Type B pancreatic cell (in vitro differentiated cells): Measurements from ENCODE around the gene RAD21L1. TPM values are rescaled to one million over a fixed set of nuclear protein-coding genes. Genes with fewer than 3 reads are reported as not detected.

Experiments
- DNase-seq: peaks from one replicate; pipeline ENCODE4 v3.0.0; 2021; ENCODE audit warnings: mixed read lengths; ENCODE audit not compliant: unreplicated experiment; ENCODE audit errors: extremely low spot score
- H3K27ac Mint-ChIP-seq: 2 replicates; pipeline ENCODE4 v1.8.0; 2021; ENCODE audit warnings: mild to moderate bottlenecking, mixed read lengths
- H3K27me3 Mint-ChIP-seq: 2 replicates; pipeline ENCODE4 v1.8.0; 2021; ENCODE audit warnings: mixed read lengths
- H3K36me3 Mint-ChIP-seq: 2 replicates; pipeline ENCODE4 v1.8.0; 2021; ENCODE audit warnings: mixed read lengths
- H3K4me1 Mint-ChIP-seq: one replicate; pipeline ENCODE4 v1.8.0; 2021; ENCODE audit warnings: mixed read lengths; ENCODE audit not compliant: unreplicated experiment
- H3K4me3 Mint-ChIP-seq: 2 replicates; pipeline ENCODE4 v1.8.0; 2021; ENCODE audit warnings: mild to moderate bottlenecking, mixed read lengths
- H3K9me3 Mint-ChIP-seq: 2 replicates; pipeline ENCODE4 v1.8.0; 2021; ENCODE audit warnings: mixed read lengths
- total RNA-seq: library from RNA; stranded (reverse); gene quantifications from 2 replicates; pipeline ENCODE4 v1.2.1, GENCODE V29; 2021; ENCODE audit warnings: low replicate concordance
- TF ChIP-seq, protein P1 (sequence below): fragments of 200-600 bp; sonication (generic); conservative IDR thresholded peaks from 2 replicates; pipeline ENCODE4 v1.5.0; 2021; ENCODE audit warnings: antibody characterized with exemption, mild to moderate bottlenecking

Gene RAD21L1
- total RNA-seq, 1 donor from 2014 or later, result not detected

DNA sequence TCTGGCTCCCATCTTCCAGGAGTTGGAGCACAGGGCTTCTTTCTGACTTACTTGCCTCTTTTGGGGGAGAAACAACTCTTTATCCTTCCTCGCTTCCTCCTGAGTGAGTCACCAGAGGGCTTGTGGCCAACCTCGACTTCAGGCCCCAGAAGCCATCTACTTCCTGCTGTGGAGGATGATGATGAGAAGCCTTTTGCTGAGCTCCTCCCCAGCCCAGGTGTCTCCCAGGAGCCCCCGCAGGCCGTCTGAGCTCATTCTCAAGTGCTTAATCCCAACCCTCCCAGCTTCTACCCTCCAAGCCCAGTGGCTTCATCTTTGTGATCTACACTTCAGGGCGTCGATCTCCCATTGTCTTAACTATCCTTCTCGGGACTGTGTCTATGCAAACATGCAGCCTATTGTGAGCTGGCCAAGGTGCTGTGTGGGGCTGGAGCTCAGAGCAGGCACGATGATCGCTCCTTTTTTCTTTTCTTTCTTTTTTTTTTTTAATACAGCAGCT, 75.2 kb downstream of the RAD21L1 start:
- H3K9me3 Mint-ChIP-seq, result no peaks in the 10 kb centered on the region
- DNase-seq, result no peak
- TF ChIP-seq, protein P1, sequence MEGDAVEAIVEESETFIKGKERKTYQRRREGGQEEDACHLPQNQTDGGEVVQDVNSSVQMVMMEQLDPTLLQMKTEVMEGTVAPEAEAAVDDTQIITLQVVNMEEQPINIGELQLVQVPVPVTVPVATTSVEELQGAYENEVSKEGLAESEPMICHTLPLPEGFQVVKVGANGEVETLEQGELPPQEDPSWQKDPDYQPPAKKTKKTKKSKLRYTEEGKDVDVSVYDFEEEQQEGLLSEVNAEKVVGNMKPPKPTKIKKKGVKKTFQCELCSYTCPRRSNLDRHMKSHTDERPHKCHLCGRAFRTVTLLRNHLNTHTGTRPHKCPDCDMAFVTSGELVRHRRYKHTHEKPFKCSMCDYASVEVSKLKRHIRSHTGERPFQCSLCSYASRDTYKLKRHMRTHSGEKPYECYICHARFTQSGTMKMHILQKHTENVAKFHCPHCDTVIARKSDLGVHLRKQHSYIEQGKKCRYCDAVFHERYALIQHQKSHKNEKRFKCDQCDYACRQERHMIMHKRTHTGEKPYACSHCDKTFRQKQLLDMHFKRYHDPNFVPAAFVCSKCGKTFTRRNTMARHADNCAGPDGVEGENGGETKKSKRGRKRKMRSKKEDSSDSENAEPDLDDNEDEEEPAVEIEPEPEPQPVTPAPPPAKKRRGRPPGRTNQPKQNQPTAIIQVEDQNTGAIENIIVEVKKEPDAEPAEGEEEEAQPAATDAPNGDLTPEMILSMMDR, result no peak
- H3K27ac Mint-ChIP-seq, result no peak overlapping the region
- H3K36me3 Mint-ChIP-seq, result no peaks in the 10 kb centered on the region
- H3K27me3 Mint-ChIP-seq, result no peaks in the 10 kb centered on the region
- H3K4me3 Mint-ChIP-seq, result no peak overlapping the region
- no peaks in the 10 kb centered on the region for H3K4me1 Mint-ChIP-seq

DNA sequence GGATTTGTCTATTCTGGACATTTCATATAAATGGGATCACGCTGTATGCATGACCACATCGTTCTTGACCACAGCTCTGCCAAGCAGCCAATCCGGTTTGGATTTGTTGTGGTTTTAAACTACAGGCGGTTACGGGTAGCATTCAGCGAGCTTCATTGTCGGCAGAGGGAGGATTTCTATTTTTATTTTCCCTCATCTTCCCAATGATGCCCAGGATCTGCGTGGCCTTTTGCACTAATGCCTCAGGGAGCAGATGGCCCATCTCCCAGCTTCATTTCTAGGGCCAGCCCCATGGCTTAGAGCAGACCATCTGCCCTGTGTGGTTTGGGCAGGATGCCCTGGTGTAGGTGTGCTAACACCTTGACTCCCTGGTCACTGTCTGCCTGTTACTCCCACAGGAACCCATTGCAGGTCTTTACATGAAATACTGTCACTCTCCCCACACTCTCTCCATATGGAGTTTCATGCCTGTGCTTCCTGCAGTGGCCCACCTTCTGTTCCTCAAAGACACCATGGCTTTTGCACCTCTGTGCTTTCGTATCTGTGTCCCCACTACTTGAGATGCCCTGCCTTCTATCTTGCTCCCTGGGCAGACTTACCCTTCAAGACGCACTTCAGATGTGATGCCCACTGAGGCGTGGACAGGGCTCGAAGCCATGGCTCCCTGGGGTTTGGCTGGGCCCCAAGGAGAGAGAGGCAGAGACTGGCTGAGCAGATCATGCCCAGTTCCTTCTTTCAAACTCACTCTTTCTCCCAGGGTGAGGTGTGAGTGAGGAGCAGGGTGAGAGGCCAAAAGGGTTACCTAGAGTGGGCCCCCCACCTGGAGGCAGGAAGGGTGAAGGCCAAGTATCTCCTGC, 77.1 kb downstream of the RAD21L1 start:
- Mint-ChIP-seq H3K4me1 (no peaks in the 10 kb centered on the region), H3K9me3 (no peaks in the 10 kb centered on the region), H3K27me3 (no peaks in the 10 kb centered on the region), H3K27ac (no peak overlapping the region), H3K36me3 (no peaks in the 10 kb centered on the region), H3K4me3 (no peak overlapping the region)
- TF ChIP-seq, protein P1, result no peak
- no peak for DNase-seq

DNA sequence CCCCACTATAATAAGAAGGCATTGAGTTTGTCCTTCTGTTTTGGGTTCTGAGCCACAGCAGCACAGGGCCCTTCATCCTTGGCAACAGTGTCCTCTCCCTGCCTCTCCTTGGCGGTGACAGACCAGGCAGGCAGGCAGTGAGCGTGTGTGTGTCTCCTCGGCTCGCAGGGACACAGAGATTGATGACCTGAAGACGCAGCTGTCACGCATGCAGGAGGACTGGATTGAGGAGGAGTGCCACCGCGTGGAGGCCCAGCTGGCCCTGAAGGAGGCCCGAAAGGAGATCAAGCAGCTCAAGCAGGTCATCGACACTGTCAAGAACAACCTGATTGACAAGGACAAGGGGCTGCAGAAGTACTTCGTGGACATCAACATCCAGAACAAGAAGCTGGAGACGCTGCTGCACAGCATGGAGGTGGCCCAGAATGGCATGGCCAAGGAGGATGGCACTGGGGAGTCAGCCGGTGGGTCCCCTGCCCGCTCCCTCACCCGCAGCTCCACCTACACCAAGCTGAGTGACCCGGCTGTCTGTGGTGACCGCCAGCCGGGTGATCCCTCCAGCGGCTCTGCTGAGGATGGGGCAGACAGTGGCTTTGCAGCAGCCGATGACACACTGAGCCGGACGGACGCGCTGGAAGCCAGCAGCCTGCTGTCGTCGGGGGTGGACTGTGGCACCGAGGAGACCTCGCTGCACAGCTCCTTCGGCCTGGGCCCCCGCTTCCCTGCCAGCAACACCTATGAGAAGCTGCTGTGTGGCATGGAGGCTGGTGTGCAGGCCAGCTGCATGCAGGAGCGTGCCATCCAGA, 79.1 kb downstream of the RAD21L1 start:
- H3K4me1 Mint-ChIP-seq, result no peaks in the 10 kb centered on the region
- no peak overlapping the region for H3K4me3 Mint-ChIP-seq
- H3K27ac Mint-ChIP-seq, result no peak overlapping the region
- H3K36me3 Mint-ChIP-seq, result no peaks in the 10 kb centered on the region
- no peak for DNase-seq
- TF ChIP-seq, protein P1, result no peak
- H3K9me3 Mint-ChIP-seq, result no peaks in the 10 kb centered on the region
- no peaks in the 10 kb centered on the region for H3K27me3 Mint-ChIP-seq

Other genes with a start within 250 kb of the RAD21L1 start
- 0.19 and 2.4 TPM in 2 replicates for gene RSPO4, start 223.7 kb upstream of the RAD21L1 start, total RNA-seq
- gene PSMF1, start 107.4 kb upstream of the RAD21L1 start, total RNA-seq, result 142 and 150 TPM in 2 replicates
- 10.7 and 12.0 TPM in 2 replicates for gene TMEM74B, start 41.1 kb upstream of the RAD21L1 start, total RNA-seq
- gene C20orf202, start 22.6 kb upstream of the RAD21L1 start, total RNA-seq, result 0.24 and 0.33 TPM in 2 replicates
- 2.7 and 3.6 TPM in 2 replicates for gene SNPH, start 40.2 kb downstream of the RAD21L1 start, total RNA-seq
- gene SDCBP2, start 103.1 kb downstream of the RAD21L1 start, total RNA-seq, result 4.9 and 7.4 TPM in 2 replicates
- 149 and 177 TPM in 2 replicates for gene FKBP1A, start 167.0 kb downstream of the RAD21L1 start, total RNA-seq
- 79.2 and 81.0 TPM in 2 replicates for gene NSFL1C, start 240.8 kb downstream of the RAD21L1 start, total RNA-seq